Natural killer cell (primary cell): ENCODE measurements around the gene CHN1. TPM values are rescaled to one million over a fixed set of nuclear protein-coding genes. Genes with fewer than 3 reads are reported as not detected.

ENCODE experiments used
- ATAC-seq, 3 donors: fragments of 150-1000 bp in 2 of 3; fragments of 200-7000 bp in 1 of 3; cut with Tn5 transposase; 1 replicate in 1 of 3; 2 replicates in 2 of 3; pipeline ENCODE4 v1.10.0; 2021; ENCODE audit warnings: mild to moderate bottlenecking in 2 of 3, moderate library complexity in 2 of 3
- DNase-seq, 2 donors: peaks; one replicate each; pipeline versions ENCODE4 v3.0.0 to v3.0.0-alpha.2; 2013 to 2021; ENCODE audit warnings: mixed read lengths in 1 of 2
- H3K27ac ChIP-seq: one replicate; pipeline ENCODE4 v1.5.1; 2013; ENCODE audit warnings: mild to moderate bottlenecking, low read length
- H3K27me3 ChIP-seq: one replicate; pipeline ENCODE4 v1.6.1; 2013; ENCODE audit warnings: low read length; ENCODE audit not compliant: control insufficient read depth, insufficient read depth
- H3K36me3 ChIP-seq: one replicate; pipeline ENCODE4 v1.6.1; 2013; ENCODE audit warnings: low read length; ENCODE audit not compliant: control insufficient read depth, insufficient read depth
- H3K4me1 ChIP-seq: one replicate; pipeline ENCODE4 v1.6.1; 2013; ENCODE audit warnings: low read length; ENCODE audit not compliant: control insufficient read depth, insufficient read depth
- H3K4me3 ChIP-seq: one replicate; pipeline ENCODE4 v1.5.1; 2013; ENCODE audit warnings: low read length
- H3K9me3 ChIP-seq: one replicate; pipeline ENCODE4 v1.6.1; 2013; ENCODE audit warnings: low read length; ENCODE audit not compliant: control insufficient read depth, insufficient read depth
- H3K27ac Mint-ChIP-seq, 2 donors: one replicate each; pipeline ENCODE4 v1.8.0; 2022; ENCODE audit warnings: mild to moderate bottlenecking in 2 of 2, mixed read lengths in 2 of 2, moderate library complexity in 1 of 2
- H3K27me3 Mint-ChIP-seq, 2 donors: one replicate each; pipeline ENCODE4 v1.8.0; 2022; ENCODE audit warnings: low read depth in 2 of 2, mixed read lengths in 2 of 2
- H3K36me3 Mint-ChIP-seq: one replicate; pipeline ENCODE4 v1.8.0; 2022; ENCODE audit warnings: mixed read lengths
- H3K4me1 Mint-ChIP-seq, 2 donors: one replicate each; pipeline ENCODE4 v1.8.0; 2022; ENCODE audit warnings: mixed read lengths in 2 of 2
- H3K4me3 Mint-ChIP-seq: one replicate; pipeline ENCODE4 v1.8.0; 2022; ENCODE audit warnings: mild to moderate bottlenecking, moderate library complexity, mixed read lengths
- H3K9me3 Mint-ChIP-seq, 2 donors: one replicate each; pipeline ENCODE4 v1.8.0; 2022; ENCODE audit warnings: mixed read lengths in 2 of 2
- CTCF ChIP-seq: fragments of 200-600 bp; IDR thresholded peaks from one replicate; pipeline ENCODE4 v1.8.0; 2022; ENCODE audit warnings: antibody characterized with exemption
- WGBS: methylation state at CpG from one replicate; pipeline ENCODE4 v1.1.7; 2013; ENCODE audit warnings: missing lambda C conversion rate; ENCODE audit not compliant: insufficient coverage; 5-methylcytosine and 5-hydroxymethylcytosine counted together
- intact Hi-C: fragments of 100-400 bp; cut with micrococcal nuclease; formaldehyde crosslinking; loops from one replicate; pipeline ENCODE4 v1.14.2; 2022
- total RNA-seq, 4 donors: library from RNA; stranded (reverse); fragments of 120-200 nt in 1 of 4; gene quantifications; one replicate each; pipeline versions ENCODE4 v1.2.3 to v1.2.4, GENCODE V29; 2013 to 2022

CHN1 gene
- total RNA-seq, 3 donors from 2014 or later (not counting 1 experiment from before 2014, with no cell fraction given), result 0.80 to 1.7 (median 0.88) TPM

GRCh38 chr2:174750923-174751441 lies 254.2 kb downstream of the CHN1 start:
- no peaks in the 10 kb centered on the region for H3K36me3 ChIP-seq
- peak; percentile 28 to 85 for DNase-seq
- intact Hi-C loops, result loop anchor here (10.0 kb wide), 1 partner anchor 244 kb away; no protein-coding TSS in a partner anchor
- peak overlapping the region; percentile 73 to 74 for H3K27ac Mint-ChIP-seq
- H3K9me3 Mint-ChIP-seq, result no peaks in the 10 kb centered on the region
- H3K4me1 Mint-ChIP-seq, result peaks cover 9 to 31% of the 10 kb centered on the region in 2 donors
- WGBS, result 1% methylated on average over 4 of the region's 5 CpGs
- ATAC-seq, result peak; percentile 78
- no peak for TF ChIP-seq CTCF
- H3K4me3 Mint-ChIP-seq, result peak overlapping the region; percentile 45
- H3K4me1 ChIP-seq, result peaks cover 28% of the 10 kb centered on the region
- no peaks in the 10 kb centered on the region for H3K9me3 ChIP-seq
- H3K27me3 ChIP-seq, result no peaks in the 10 kb centered on the region
- H3K27ac ChIP-seq, result peak overlapping the region; percentile 30
- H3K36me3 Mint-ChIP-seq, result no peaks in the 10 kb centered on the region
- H3K27me3 Mint-ChIP-seq, result peaks cover 0 to 2% of the 10 kb centered on the region in 2 donors
- H3K4me3 ChIP-seq, result no peak overlapping the region

GRCh38 chr2:174749793-174750192 lies 255.4 kb downstream of the CHN1 start:
- H3K9me3 ChIP-seq, result no peaks in the 10 kb centered on the region
- Mint-ChIP-seq H3K4me1 (peaks cover 9 to 31% of the 10 kb centered on the region in 2 donors), H3K4me3 (no peak overlapping the region), H3K27me3 (peaks cover 2 to 10% of the 10 kb centered on the region in 2 donors), H3K36me3 (no peaks in the 10 kb centered on the region), H3K27ac (no peak overlapping the region), H3K9me3 (no peaks in the 10 kb centered on the region)
- WGBS, result 82% methylated on average over 8 of the region's 8 CpGs
- H3K36me3 ChIP-seq, result no peaks in the 10 kb centered on the region
- intact Hi-C loops, result loop anchor here (10.0 kb wide), 1 partner anchor 245 kb away; no protein-coding TSS in a partner anchor
- no peak for ATAC-seq
- H3K4me1 ChIP-seq, result peaks cover 28% of the 10 kb centered on the region
- peak in 1 of 2 donors; percentile 21 for DNase-seq
- no peak for TF ChIP-seq CTCF
- H3K27ac ChIP-seq, result peak overlapping the region; percentile 14
- H3K4me3 ChIP-seq, result no peak overlapping the region
- no peaks in the 10 kb centered on the region for H3K27me3 ChIP-seq

GRCh38 chr2:174748948-174749347 lies 256.2 kb downstream of the CHN1 start:
- Mint-ChIP-seq H3K36me3 (no peaks in the 10 kb centered on the region), H3K4me1 (peaks cover 9 to 31% of the 10 kb centered on the region in 2 donors), H3K4me3 (no peak overlapping the region), H3K9me3 (no peaks in the 10 kb centered on the region), H3K27ac (no peak overlapping the region), H3K27me3 (peaks cover 2 to 10% of the 10 kb centered on the region in 2 donors)
- DNase-seq, result peak; percentile 52 to 88
- no peaks in the 10 kb centered on the region for H3K36me3 ChIP-seq
- intact Hi-C loops, result no loop called here
- H3K27ac ChIP-seq, result no peak overlapping the region
- peak; percentile 79 for TF ChIP-seq CTCF
- no peaks in the 10 kb centered on the region for H3K9me3 ChIP-seq
- H3K4me3 ChIP-seq, result no peak overlapping the region
- WGBS, result 0% methylated on average over 4 of the region's 4 CpGs
- H3K4me1 ChIP-seq, result peaks cover 28% of the 10 kb centered on the region
- H3K27me3 ChIP-seq, result no peaks in the 10 kb centered on the region
- peak; percentile 65 to 73 (median 69) for ATAC-seq

Other genes starting within 250 kb of the CHN1 start
- gene CHRNA1, start 240.9 kb downstream of the CHN1 start, total RNA-seq, result under 1 TPM in 1 of 3 donors, not detected in 2; 0.23 TPM
- 10 to 100 TPM; 66.7 to 76.5 (median 74.4) TPM for gene ATF2, start 162.8 kb upstream of the CHN1 start, total RNA-seq
- gene ATP5MC3, start 176.3 kb upstream of the CHN1 start, total RNA-seq, result 10 to 100 TPM; 67.1 to 82.2 (median 81.0) TPM